CMK (cell line): ENCODE measurements around the gene ACTMAP.
A peak's percentile ranks its signal among the peaks of the same experiment; 100 is the strongest.
"Not testable (repeated sequence)": the region's sequence is repeated elsewhere in the genome, so short reads cannot be mapped to it uniquely, and the experiment has no call there.

Source experiments
- DNase-seq: peaks from one replicate; pipeline ENCODE4 v3.0.0-alpha.2; 2010; ENCODE audit warnings: low read depth

The ACTMAP gene

DNA sequence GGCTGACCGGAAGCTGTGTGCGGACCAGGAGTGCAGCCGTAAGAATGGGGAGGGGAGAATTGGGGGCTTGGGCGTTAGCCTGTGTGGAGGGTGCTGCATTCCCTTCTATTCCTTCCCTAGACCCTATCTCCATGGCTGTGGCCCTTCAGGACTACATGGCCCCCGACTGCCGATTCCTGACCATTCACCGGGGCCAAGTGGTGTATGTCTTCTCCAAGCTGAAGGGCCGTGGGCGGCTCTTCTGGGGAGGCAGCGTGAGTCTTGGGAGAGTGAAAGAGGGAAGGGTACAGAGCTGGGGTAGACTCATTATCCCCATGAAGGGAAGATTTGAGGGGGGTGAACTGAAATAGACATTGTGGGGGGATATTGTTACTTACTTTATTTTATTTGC is 25.4 kb upstream of the ACTMAP start:
- DNase-seq, result no peak

DNA sequence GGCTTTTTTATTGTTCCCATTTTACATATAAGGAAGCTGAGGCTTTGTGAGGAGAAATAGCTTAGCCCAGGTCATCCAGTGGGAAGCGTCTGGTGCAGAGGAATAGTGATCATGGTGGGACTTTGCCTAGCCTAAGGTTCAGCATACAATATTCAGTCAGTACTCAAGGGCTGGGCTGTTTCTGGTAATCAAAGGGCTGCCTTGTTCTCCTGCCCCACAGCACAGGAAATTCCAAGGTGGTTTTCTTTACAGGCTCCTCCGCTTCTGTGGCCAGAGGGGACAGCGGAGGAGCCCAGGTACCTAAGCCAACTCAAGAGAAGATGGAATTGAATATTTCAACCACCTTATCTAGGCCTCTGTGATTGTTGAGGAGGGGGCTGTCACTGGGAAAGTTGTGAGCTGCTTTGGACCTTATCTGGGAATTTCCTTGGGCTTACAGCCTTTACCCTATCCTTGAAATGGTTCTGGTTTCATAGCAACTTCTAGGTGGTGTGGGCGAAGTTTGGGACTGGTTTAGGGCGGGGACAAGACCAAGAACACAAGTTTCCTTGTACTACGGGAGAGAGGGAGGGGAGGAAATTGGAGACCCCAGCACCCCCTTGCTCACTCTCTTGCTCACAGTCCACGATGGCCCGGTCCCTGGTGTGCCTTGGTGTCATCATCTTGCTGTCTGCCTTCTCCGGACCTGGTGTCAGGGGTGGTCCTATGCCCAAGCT is 24.8 kb upstream of the ACTMAP start, which contains the start of gene MIA:
MIA (plus strand) TSS at position 606 of the 716 bp plus-strand sequence; CDS start at position 628, 22 bp downstream.
- DNase-seq, result no peak

GRCh38 chr19:40771101-40771862 is 21.0 kb upstream of the ACTMAP start:
- peak; percentile 49 for DNase-seq

GRCh38 chr19:40768869-40769268 is 18.6 kb upstream of the ACTMAP start:
- DNase-seq, result no peak

DNA sequence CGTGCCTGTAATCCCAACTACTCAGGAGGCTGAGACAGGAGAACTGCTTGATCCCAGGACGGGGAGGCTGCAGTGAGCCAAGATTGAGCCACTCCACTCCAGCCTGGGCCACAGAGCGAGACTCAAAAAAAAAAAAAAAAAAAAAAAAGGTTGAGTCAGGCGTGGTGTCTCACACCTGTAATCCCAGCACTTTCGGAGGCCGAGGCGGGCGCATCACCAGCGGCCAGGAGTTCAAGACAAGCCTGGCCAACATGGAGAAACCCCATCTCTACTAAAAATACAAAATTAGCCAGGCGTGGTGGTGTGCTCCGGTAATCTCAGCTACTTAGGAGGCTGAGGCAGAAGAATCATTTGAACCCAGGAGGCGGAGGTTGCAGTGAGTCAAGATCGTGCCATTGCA is 16.1 kb upstream of the ACTMAP start:
- not testable (repeated sequence) for DNase-seq

GRCh38 chr19:40763963-40764362 is 13.7 kb upstream of the ACTMAP start:
- no peak for DNase-seq

DNA sequence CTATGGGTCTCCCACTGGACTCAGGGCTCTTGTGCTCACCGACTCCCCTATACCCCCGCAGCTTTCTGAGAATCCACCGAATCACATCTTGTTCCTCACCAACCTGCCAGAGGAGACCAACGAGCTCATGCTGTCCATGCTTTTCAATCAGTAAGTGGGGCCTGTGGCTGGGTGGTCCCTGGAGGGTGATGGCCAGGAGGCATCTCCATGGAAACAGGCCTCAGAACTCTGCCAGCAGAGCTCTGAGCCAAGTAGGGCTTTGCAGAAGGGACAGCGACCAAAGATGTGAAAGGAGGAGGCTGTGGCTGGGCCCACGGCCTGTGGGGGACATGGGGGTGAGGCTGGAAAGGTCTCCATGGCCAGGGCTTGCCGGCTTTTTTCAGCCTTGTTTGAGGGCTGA is 13.2 kb upstream of the ACTMAP start:
- DNase-seq, result no peak

GRCh38 chr19:40762754-40763470 is 12.6 kb upstream of the ACTMAP start:
- DNase-seq, result no peak

- no peak for DNase-seq
Measured at GRCh38 chr19:40759352-40759751, 9.1 kb upstream of the ACTMAP start.

GRCh38 chr19:40758491-40758890 is 8.2 kb upstream of the ACTMAP start:
- no peak for DNase-seq

DNA sequence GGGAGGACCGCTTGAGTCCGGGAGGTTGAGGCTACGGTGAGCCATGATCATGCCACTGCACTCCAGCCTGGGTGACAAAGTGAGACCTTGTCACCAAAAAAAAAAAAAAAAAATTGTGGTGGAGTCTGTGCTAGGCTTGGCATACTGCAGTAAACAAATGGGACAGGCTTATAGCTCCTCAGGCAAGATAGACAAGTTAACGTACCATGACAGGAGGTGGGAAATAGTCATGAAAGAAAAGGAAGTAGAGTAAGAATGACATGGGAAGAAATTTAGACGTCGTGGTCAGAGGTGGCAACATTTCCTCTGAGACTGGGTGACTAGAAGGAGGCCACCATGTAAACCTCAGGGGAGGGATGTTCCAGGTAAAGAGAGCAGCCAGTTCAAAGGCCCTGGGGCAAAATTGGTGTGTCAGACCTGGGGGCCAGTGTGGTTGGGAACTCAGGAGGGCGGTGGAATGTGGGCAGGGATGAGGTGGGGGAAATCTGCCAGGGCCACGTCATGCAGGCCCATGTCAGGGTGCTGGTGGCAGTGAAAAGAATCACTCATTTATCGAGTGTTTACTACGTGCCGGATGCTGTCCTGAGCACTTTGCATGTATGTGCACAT is 6.3 kb upstream of the ACTMAP start:
- DNase-seq, result no peak

DNA sequence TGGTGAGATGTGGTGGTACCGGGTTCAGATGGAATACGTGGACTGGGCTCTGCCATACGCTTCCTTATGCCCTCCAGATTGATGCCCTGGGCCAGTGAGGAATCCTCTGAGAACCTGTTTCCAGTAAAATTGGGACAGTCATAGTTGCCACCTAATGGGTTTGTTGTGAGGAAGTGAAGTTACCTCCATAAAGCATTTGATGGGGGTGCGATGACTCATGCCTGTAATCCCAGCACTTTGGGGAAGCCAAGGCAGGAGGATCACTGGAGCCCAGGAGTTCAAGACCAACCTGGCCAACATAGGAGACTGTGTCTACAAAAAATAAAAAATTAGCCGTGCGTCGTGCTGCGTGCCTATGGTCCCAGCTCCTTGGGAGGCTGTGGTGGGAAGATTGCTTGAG is 5.5 kb upstream of the ACTMAP start:
- no peak for DNase-seq

- DNase-seq, result no peak
Measured at GRCh38 chr19:40755248-40755624, 5.0 kb upstream of the ACTMAP start.

DNA sequence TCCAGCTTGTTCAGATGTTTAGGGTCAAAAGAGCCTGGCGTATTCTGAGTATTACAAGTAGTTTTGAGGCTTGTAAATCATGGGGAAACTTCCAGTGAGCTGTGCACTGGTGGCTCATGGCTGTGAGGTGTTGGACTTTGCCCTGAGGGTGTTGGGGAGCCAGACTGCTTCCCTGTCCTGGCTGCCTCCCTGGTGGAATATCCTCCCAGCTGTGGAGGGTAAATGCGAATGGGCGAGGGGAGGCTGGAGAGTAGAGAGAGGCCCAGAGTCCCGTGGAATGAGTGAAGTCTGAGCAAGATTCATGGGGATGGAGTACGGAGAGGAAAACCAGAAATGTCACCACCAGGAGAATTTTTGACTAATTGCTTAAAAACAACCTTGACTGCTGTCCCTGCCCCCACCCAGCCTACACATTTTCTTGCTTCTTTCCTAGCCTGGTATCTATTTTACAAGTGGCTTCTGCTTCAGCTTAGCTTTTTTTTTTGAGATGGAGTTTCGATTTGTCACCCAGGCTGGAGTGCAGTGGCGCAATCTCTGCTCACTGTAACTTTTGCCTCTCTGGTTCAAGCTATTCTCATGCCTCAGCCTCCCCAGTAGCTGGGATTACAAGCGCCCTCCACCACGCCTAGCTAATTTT is 4.5 kb upstream of the ACTMAP start:
- no peak for DNase-seq

DNA sequence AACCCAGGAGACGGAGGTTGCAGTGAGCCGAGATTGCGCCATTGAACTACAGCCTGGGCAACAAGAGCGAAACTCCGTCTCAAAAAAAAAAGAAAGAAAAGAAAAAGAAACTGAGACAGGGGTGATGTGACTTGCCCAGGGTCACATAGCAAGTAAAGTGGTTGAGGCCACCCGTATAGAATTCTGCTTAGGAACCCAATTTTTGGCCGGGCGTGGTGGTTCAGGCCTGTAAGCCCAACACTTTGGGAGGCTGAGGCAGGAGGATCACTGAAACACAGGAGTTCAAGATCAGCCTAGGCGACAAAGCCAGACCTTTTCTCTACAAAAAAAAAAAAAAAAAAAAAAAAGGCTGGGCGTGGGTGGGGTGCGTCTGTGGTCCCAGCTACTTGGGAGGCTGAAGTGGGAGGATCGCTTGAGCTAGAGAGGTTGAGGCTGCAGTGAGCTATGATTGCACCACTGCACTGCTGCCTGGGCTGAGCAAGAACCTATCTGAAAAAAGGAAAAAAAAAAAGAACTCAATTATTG is 2.0 kb upstream of the ACTMAP start:
- DNase-seq, result no peak

DNA sequence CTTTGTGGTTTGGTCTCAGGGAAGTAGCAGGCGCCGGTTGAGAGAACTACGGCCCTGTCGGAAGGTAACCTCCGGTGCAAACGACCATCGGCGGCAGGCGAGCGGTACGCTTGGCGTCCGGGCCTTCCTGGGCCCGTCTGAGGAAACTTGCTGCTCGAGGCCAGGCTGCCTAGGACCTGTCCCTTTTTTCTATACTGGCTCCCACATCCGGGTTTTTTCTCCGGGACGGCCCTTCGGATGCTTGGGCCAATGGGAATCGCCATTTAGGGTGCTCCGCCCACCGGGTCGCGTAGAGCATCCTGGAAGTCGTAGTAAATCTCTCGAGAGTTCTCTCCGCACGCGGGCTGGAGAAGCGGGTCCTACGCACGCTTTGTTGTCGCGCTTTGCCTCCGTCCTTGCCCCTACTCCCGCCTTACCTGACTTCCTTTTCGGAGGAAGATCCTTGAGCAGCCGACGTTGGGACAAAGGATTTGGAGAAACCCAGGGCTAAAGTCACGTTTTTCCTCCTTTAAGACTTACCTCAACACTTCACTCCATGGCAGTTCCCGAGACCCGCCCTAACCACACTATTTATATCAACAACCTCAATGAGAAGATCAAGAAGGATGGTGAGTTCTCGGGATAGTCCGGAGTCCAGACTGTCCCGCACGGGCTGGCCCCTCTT is 729 bp upstream of the ACTMAP start, which contains the start of gene SNRPA:
SNRPA (plus strand) TSS at position 330 of the 664 bp plus-strand sequence; CDS start at position 536, 206 bp downstream.
- DNase-seq, result peak; percentile 86

DNA sequence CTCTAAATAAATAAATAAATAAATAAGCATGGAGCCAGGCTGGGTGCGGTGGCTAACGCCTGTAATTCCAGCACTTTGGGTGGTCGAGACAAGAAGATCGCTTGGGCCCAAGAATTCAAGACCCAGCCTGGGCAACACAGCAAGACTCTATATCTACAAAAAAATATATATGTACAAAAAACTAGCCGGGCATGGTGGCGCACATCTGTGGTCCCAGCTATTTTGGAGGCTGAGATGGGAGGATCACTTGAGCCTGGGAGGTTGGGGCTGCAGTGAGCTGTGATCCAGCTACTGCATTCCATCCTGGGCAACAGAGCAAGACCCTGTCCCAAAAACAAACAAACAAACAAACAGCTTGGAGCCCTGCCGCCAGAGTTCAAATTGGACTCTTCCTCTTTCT is 2.7 kb downstream of the ACTMAP start:
- no peak for DNase-seq

- DNase-seq, result no peak
Measured at GRCh38 chr19:40745402-40745780, 4.9 kb downstream of the ACTMAP start.

DNA sequence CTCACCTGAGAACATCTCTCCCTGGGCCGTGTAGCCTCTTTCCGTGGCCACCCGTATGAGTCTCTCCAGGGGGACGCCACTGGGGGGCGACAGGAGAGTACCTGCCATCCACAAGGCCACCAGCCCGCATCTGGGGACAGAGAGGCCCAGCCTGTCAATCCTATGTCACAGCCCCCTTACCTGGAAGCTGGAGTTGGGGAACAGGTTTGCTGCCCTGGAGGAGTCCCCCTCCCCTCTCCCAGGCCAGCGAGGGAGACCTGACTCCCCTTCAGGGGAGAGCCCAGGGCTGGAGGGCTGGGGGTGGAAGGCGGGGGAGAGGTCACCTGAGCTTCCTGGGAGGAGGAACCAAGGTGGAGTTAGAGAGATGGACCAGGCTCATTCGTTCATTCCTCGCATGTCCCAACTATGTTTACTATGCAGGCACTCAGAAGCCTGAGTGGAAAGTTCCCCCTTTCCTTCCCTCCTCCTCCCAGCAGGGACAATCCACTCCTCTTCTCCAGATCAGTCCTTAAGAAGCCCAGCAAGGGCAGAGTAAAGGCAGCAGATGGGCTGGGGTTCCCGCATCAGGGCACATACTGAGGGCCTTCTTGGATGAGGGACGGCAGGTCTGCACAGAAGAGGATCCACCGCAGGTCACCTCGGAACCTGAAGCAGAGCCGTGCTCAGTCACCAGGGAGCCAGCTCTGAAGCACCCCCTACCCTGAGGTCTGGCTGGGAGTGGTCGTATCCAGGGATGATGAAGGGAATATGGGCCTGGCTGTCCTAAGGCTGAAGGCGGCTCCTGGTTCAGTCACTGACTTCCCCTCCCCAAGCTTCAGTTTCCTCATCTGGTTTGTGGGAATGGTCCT is 5.5 kb downstream of the ACTMAP start:
- no peak for DNase-seq

DNA sequence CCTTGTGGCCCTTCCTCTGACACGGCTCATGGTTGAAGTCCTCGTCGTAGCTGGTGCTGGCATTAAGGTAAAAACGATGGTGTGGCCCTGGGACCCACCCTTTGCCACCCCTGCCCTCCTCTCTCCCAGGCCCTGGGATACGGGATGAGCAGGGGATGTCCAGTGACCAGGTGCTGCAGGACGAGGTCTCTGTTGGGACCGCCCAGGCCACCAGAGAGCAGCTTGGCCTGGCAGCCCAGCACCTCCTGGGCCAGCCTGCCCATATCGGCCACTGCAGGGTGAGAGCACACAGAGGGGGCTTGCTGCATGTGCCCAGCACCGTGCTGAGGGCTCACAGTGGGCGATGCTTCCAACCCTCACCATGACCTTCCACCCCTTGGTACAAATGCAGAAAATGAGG is 6.4 kb downstream of the ACTMAP start:
- DNase-seq, result no peak
